GM19372 (cell line): ENCODE results near the gene ARG2.

Experiments used
- ATAC-seq: cut with Tn5 transposase; IDR thresholded peaks from one replicate; pipeline ENCODE4 v1.9.1; 2021; ENCODE audit warnings: mild to moderate bottlenecking, low read depth, moderate library complexity; ENCODE audit not compliant: unreplicated experiment

The ARG2 gene

GRCh38 chr14:67619446-67620216, at the start of gene ARG2:
TSS of gene ARG2 (plus strand) at chr14:67619920. CDS start at chr14:67619978, 58 bp downstream.
- peak; percentile 97 for ATAC-seq

GRCh38 chr14:67570453-67570852, 49.3 kb upstream of the ARG2 start:
- ATAC-seq, result no peak

GRCh38 chr14:67571275-67571990, 48.3 kb upstream of the ARG2 start:
- ATAC-seq, result peak; percentile 62

GRCh38 chr14:67571991-67572323, 47.8 kb upstream of the ARG2 start:
- ATAC-seq, result no peak

- no peak for ATAC-seq
These were observed 47.1 kb upstream of the ARG2 start for GRCh38 chr14:67572608-67573007.

- ATAC-seq, result no peak
These were observed 46.3 kb upstream of the ARG2 start for GRCh38 chr14:67573228-67574010.

- no peak for ATAC-seq
These were observed 45.6 kb upstream of the ARG2 start for GRCh38 chr14:67574156-67574555.

GRCh38 chr14:67574806-67575205, 44.9 kb upstream of the ARG2 start:
- no peak for ATAC-seq

- no peak for ATAC-seq
These were observed 44.0 kb upstream of the ARG2 start for GRCh38 chr14:67575684-67576083.

GRCh38 chr14:67576216-67576955, 43.3 kb upstream of the ARG2 start:
- no peak for ATAC-seq

- no peak for ATAC-seq
These were observed 42.4 kb upstream of the ARG2 start for GRCh38 chr14:67577181-67577808.

- no peak for ATAC-seq
These were observed 41.6 kb upstream of the ARG2 start for GRCh38 chr14:67577909-67578749.

- ATAC-seq, result no peak
These were observed 40.7 kb upstream of the ARG2 start for GRCh38 chr14:67579040-67579439.

- no peak for ATAC-seq
These were observed 40.1 kb upstream of the ARG2 start for GRCh38 chr14:67579636-67580035.

GRCh38 chr14:67580336-67581171, 39.2 kb upstream of the ARG2 start:
- no peak for ATAC-seq

- no peak for ATAC-seq
These were observed 38.1 kb upstream of the ARG2 start for GRCh38 chr14:67581643-67582042.

- ATAC-seq, result no peak
These were observed 37.7 kb upstream of the ARG2 start for GRCh38 chr14:67582061-67582460.
